Caki2 (cell line): ENCODE results near the gene SYAP1. TPM values are rescaled to one million over a fixed set of nuclear protein-coding genes. Genes with fewer than 3 reads are reported as not detected.
"Not testable (repeated sequence)": the region's sequence is repeated elsewhere in the genome, so short reads cannot be mapped to it uniquely, and the experiment has no call there.

ENCODE experiments used
- DNase-seq: peaks from one replicate; pipeline ENCODE4 v3.0.0-alpha.2; 2015; ENCODE audit warnings: low read depth
- in situ Hi-C: cut with HindIII; loops from 2 replicates; pipeline ENCODE4 v1.10.0; 2016; ENCODE audit warnings: low sequenced_read_pairs, low pct_unique_long_range_greater_than_20kb, mixed read lengths
- total RNA-seq: library from RNA; depleted of rRNA; stranded (reverse); fragments of >200 nt; shearing (Covaris generic); gene quantifications from 2 replicates; pipeline ENCODE4 v1.2.3, GENCODE V29; 2014; ENCODE audit warnings: low replicate concordance; rRNA removed

The SYAP1 gene, protein sequence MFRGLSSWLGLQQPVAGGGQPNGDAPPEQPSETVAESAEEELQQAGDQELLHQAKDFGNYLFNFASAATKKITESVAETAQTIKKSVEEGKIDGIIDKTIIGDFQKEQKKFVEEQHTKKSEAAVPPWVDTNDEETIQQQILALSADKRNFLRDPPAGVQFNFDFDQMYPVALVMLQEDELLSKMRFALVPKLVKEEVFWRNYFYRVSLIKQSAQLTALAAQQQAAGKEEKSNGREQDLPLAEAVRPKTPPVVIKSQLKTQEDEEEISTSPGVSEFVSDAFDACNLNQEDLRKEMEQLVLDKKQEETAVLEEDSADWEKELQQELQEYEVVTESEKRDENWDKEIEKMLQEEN
- 54.8 and 56.8 TPM in 2 replicates for total RNA-seq

DNA sequence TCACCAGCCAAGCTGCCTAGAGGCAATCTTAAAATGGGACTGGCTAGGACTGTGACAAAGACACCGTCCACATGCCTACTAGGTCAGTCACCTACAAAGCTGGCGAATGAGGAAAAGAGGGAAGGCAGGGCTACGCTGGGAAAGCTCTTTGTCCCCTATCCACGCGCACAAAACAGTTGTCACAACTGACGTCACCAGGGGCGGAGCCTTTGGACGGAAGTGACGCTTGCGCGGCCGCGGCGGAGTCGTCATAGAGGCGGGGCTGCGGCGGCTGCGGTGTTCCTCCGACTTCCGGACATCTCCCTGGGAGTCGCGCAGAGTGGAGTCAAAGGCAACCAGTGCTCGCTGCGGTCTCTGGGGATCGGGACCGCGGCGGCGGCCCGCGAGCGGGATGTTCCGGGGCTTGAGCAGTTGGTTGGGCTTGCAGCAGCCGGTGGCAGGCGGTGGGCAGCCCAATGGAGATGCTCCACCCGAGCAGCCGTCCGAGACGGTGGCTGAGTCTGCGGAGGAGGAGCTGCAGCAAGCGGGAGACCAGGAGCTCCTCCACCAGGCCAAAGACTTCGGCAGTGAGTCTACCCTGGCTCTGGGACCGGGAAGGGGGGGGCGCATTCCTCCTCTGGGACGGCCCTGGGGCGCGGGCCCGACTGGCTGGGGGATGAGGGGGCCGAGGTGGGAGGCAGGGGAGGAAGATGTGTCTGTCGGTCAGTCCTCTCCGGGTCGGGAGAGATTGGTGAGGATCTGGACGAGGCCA is at the start of gene SYAP1:
TSS of gene SYAP1 (plus strand) at position 279 of the 751 bp plus-strand sequence. CDS start at position 392, 113 bp downstream.
- DNase-seq = peak; percentile 96
- in situ Hi-C loops = no loop called here

DNA sequence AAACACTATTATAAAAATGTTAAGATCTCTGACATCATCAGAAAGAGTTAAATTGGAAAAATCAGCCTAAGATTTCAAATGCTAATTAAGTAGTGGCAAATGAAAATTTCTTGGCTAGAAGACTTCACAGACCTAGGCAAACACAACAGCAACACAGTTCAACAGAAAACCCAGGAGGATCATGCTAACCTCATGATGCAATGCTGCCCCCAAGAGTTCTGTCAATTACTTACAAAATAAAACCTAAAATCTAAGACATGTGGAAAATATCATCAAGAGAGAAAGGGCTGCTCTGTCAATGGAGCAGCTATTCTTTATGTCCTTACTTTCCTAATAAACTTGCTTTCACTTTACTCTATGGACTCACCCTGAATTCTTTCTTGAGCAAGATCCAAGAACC is 48.4 kb upstream of the SYAP1 start:
- in situ Hi-C loops = no loop called here
- DNase-seq = peak; percentile 42

DNA sequence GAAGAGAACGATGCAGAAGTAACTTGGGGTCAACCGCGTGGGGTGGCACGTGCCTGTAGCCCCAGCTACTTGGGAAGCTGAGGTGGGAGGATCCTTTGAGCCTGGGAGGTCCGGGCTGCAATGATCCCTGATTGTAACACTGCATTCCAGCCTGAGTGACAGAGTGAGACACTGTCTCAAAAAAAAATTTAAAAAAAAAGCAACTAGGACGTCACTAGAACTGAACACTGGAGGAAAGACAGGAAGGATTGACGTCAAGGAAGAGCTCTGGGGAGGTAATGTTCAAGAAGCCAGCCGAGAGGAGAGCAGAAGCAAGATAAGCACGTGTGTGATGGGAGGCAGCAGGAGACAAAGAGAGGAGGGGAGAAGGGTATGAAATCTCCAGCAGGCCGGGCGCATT is 40.7 kb upstream of the SYAP1 start:
- DNase-seq = no peak
- in situ Hi-C loops = no loop called here

DNA sequence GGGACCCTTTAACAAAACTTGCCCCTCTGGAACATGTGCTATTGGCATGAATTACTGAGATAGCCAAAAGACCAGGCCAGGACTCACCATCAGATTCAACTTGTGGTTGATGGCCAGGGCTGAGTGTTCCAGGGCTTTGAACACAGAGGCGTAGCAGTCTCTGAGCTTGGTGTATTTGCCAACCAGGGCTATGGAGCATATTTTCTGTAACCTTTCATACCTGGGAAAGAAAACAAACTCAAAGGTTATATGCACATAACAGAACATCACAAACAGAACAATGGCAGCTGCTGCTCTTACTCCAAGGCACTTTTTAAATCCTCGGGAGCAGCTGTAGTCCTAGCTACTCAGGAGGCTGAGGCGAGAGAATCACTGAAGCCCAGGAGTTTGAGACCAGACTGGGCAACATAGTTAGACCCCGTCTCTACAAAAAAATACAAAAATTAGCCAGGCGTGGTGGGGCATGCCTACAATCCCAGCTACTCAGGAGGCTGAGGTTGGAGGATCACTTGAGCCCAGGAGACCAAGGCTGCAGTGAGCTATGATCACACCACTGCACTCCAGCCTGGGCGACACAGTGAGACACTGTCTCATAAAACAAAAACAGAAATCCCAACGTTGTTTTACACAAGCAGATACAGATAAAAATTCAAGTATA is 36.3 kb upstream of the SYAP1 start:
- in situ Hi-C loops = no loop called here
- no peak for DNase-seq

DNA sequence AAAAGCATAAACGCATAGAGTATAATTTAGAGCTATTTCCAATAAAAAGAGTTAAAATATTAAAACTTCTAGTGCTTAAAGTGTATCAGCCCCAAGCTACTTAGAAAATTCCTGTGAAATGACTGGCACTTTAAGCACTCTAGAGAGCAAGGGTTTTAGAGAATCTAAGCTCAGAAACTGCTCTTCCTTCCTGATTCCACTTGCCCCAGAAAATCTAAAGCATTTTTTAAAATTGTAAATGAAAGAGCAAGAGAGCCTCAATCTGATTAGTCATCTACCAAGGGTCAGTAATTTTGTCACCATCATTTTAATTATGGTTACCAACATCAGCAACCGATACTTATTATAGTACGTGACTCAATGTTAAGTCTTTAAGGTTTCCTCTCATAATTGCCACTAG is 31.9 kb upstream of the SYAP1 start:
- in situ Hi-C loops = no loop called here
- peak; percentile 69 for DNase-seq

DNA sequence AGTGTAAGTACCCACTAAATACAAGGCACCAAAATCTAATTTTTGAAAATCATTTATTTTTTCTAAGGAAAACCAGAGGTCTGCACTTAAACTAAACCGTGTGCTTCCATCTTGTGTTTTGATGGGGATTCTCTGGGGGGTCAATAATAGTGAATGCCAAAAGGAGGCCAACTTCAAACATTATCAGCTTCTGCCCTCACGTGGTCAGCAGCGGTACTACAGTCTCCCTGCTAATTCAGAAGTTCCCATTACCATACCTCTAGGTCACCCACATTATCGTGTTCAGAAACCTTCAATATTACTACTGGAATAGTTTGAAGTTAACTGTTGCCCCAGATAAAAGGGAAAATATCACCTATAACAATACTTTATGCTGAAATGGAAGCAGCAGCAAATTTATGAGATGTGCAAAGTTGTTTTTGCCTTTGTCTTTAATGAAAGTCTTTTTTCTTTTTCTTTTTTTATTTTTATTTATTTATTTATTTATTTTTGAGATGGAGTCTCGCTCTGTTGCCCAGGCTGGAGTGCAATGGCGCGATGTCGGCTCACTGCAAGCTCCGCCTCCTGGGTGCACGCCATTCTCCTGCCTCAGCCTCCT is 24.2 kb upstream of the SYAP1 start:
- peak; percentile 27 for DNase-seq
- in situ Hi-C loops = no loop called here

DNA sequence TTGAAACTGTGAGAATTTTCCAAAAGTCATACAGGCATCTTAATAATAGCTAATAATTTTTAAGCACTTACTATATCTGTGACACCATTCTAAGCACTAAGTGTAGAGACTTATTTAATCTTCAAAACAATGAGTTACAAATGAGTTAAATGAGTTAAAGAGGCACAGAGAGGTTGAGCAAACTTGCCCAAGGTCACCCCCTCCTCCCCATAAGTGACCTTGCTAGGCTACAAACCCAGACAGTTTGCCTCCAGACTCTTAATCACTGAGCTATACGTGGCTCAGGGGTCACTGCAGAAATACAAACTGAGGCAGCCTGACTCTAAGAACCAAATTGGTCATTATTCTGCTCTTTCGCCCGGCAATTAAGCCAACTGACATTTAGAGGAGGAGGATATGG is 22.5 kb upstream of the SYAP1 start:
- in situ Hi-C loops = no loop called here
- DNase-seq = no peak

DNA sequence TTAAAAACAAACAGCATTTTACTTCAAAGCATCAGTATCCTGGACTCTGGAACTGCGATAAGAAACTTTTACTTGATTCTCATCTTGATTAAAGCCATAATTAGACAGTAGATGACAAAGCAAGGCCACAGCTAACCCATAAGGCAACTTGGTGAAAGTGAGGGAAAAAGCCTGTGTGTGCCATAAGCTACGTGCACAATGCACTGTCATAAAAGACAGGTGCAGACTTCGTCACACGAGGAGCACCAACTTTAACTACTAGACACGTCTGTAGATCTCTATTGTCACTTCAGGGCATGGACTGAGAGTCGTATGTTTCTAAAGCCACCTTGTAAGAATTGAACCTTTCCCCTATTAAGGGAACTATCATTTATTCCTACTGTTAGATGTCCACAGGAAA is 20.0 kb upstream of the SYAP1 start:
- in situ Hi-C loops = no loop called here
- no peak for DNase-seq

DNA sequence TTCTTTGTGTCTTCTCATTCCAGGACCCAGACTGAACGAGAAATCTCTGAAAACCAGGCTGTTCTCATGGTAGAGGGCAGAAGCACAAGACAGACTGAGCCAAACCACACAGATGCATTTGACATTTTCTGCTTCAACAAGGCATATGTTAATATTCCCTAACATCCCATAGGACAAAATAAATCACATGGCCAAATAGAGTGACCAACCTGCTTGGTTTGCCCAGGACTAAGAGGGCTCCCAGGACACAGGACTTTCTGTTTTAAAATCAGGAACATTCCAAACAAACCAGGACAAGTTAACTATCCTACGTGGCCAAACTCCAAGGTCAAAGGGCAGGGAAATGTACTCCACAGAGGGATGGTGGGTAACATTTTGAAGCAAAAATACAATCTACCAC is 18.7 kb upstream of the SYAP1 start:
- in situ Hi-C loops = no loop called here
- no peak for DNase-seq

DNA sequence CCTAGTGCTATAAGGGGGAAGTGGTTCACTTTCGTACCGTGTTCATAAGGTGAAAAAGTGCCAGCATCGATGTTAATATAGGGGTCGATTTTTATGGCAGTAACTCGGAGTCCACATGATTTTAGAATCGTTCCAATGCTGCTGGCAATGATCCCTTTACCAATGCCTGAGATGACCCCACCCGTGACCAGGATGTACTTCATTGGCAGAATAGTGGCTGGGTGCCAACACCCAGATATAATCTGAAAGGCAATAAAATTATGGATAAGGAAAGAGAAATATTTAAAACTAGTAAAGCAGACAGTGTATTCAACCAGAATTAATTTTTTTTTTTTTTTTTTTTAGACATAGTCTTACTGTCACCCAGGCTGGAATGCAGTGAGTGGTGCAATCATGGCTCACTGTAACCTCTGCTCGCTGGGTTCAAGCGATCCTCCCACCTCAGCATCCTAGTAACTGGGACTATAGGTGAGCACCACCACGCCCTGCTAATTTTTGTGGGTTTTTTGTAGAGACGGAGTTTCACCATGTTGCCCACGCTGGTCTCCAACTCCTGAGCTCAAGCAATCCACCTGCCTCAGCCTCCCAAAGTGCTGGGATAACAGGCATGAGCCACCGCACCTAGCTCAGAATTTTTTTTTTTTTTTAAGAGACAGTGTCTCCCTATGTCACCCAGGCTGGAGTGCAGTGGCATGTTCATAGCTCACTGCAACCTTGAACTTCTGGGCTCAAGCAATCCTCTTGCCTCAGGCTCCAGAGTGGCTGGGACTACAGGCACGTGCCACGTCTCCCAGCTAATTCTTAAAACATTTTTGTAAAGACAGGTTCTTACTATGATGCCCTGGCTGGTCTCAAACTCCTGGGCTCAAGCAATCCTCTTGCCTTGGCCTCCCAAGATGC is 16.5 kb upstream of the SYAP1 start:
- DNase-seq = no peak
- in situ Hi-C loops = no loop called here

DNA sequence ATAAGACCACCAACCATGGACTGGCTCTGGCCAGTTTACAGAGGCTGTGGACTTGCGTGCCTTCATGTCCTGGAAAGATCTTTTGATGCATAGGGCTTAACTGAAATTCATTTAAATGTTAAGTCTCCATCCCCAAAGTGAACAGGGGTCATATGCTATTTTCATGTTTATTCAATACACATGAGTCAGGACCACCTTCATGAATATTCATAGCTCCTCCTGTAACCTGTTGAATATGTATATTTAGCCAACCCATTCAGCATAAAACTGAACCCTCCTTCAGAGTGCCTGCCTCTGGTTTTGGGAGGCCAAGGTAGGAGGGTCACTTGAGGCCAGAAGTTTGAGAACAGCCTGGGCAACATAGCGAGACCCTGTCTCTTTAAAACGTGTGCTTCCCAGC is 14.0 kb upstream of the SYAP1 start:
- in situ Hi-C loops = no loop called here
- DNase-seq = no peak

DNA sequence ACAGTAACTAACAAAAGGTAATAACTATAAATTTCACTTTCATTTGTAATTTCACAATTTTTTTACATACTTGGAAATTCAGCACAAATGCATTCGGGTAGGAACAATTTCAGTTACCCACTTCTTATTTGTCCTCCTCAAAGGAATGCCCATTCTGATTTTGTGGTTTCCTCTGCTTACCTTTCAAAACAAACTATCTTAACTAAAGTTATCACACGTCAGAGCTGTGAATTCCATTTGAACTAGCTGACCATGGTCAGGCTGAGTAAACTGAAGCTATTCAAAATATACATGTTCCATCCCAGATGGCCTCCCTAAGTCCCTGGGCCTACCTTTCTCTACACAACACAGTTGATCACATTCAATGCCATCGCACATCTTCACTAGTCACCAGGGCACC is 11.4 kb upstream of the SYAP1 start:
- DNase-seq = no peak
- in situ Hi-C loops = no loop called here

DNA sequence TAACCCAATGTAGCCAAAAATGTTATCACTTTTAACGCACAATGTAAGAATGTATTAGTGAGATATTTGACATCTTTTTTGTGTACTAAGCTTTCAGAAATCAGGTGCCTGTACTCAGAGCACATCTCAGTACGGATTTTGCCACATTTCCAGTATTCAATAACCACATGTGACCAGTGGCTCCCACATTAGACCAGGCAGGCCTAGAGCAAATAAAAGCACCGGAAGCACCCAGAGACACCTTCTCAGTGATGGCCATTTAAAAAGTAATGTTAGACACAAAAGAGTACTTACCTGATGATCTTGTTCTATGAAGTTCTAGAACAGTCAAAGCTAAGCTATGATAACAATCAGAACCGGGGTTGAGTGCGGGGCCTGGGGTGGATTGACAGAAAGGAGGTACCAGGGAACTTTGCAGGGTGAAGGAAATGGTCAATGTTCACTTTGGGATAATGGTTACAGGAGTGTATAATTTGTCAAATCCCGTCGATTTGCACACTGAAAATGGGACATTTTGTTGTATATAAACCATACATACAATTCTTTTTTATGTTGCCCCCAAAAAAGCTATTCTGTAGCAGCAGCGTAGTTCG is 8.1 kb upstream of the SYAP1 start:
- in situ Hi-C loops = no loop called here
- no peak for DNase-seq

DNA sequence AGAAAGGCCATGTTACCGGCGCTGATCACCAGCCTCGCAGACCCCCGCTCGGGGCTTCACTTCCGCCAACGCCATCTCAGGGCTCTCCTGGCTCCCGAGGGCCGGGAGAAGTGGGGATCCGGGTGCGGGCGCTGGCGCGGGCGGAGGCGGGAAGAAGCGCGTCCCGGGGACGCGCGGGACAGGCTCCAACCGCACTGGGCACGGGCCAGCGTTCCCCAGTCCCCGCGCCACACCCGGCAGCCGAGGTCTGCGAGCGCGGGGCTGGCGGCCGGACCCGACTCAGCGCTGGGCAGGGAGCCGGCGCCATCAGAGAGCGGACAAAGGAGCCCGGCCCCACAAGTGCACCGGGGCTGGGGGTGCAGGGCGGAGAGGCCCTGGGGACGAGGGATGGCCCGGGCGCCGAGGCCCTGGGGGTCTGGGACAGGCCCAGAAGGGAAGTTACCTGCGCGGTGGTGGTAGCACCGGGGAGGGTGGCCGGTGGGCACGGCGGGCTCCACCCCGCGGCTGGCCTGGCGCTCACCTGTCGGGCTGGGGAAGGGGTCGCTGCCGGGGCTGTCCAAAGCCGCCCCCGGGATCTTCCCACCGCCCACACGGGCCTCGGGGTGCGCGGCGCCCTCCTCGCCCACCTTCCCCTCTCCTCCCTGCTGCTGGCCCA is 7.4 kb upstream of the SYAP1 start:
- in situ Hi-C loops = no loop called here
- DNase-seq = no peak

DNA sequence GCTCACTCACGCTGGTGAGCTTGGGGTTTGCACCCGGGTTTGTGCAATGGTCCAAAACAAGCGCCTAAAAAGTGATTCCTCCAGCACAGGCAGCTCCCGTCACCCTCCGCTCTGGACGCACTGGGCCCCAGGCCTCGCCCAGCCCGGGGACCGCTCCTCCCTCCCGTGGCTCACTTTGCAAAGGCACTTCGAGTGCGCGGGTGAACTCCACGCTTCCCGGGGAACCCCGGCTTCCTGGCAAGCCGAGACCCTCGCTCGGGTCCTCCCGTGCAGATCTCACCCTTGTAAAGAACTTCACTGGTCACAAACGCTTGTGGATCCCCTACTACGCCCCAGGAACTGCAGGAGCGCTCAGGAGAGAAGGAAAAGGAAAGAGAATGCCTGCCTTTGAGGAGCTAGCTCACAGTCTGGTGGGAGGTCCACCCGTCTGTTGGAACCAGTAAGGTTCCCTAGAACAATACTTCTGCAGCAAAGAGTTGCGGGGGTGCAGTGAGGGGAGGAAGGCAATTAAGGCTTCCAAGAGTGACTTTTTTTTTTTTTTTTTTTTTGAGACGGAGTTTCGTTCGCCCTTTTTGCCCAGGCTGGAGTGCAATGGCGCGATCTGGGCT is 6.8 kb upstream of the SYAP1 start, which contains the start of gene CTPS2:
TSS of gene CTPS2 (minus strand) at position 122 of the 608 bp plus-strand sequence. CDS start 9,767 bp downstream, outside the sequence.
- DNase-seq = peak; percentile 66
- in situ Hi-C loops = no loop called here

DNA sequence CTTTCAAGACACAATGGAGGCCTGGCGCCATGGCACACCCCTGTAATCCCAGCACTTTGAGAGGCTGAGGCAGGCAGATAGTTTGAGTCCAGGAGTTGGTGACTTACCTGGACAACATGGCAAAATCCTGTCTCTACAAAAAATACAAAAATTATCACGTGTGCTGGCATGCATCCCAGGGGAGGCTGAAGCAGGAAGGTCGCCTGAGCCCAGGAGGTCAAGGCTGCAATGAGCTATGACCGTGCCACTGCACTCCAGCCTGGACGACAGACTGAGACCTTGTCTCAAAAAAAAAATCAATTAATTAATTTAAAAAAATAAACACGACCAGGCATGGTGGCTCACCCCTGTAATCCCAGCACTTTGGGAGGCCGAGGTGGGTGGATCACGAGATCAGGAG is 4.9 kb upstream of the SYAP1 start:
- in situ Hi-C loops = no loop called here

DNA sequence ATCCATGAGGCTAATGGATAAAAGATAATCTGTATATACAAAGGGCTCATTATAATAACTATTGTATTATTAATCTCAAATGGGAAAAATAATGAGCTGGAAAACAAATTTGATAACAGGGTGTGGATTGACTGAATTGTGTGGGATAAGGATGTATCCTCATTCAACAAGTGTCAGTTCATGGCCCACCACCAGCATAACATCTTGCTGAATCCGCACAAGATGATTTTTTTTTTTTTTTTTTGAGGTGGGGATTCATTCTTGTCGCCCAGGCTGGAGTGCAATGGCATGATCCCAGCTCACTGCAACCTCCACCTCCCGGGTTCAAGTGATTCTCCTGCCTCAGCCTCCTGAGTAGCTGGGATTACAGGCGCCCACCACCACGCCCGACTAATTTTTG is 3.8 kb upstream of the SYAP1 start:
- DNase-seq, in situ Hi-C loops: not testable (repeated sequence)

More for the DNA sequence above, 4.9 kb upstream of the SYAP1 start:
- no peak for DNase-seq
